LNCaP clone FGC (cell line): ENCODE measurements around the gene GALNT7.

Experiments used
- DNase-seq: peaks from one replicate; pipeline ENCODE4 v3.0.0-alpha.2; 2011; ENCODE audit warnings: low read depth
- H3K4me3 ChIP-seq: 2 replicates; pipeline ENCODE4 v1.5.1; 2011; ENCODE audit warnings: mild to moderate bottlenecking, low read depth, low read length, control low read depth
- TF ChIP-seq, protein P1 (sequence below): IDR thresholded peaks from 2 replicates; pipeline ENCODE4 v1.5.1; 2012; ENCODE audit warnings: mild to moderate bottlenecking; ENCODE audit not compliant: control insufficient read depth, insufficient read depth; ENCODE audit errors: extremely low read depth

The GALNT7 gene

DNA sequence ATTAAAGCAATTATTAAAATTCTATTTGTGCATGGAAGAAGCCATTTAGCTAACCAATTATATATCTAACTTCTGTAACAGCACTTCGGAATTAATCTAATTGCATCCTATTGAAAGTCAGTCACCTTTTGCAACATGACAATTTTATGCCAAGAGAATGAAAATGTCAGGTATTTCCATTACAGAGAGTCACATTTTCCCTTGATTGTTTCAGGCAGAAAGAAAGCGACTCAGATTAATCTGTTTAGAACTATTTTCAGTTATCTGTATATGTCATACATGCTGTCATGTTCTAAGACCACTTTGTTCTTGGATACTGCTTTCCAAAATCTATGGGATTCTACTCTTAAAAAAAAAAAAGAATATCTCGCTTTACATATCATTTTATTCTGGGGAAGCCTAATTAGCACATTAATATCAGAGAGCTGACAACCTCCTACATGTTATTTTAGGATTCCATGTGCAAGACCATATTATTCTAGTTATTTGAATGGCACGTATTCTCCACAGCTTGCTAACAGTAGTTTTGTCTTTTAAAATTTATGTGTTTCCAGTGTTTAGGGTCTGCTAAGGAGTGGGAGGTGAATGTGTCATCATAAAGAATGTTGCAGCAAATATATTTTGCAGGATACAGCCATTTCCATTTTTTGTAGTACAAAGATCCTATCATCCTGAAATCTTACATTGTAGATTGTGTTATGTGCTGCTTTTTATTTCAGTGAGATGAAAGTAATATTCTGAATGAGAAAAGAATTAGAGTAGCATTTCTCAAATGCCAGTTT lies 31.7 kb downstream of the GALNT7 start:
- no peak for DNase-seq
- no peak overlapping the region for H3K4me3 ChIP-seq
- TF ChIP-seq, protein P1, sequence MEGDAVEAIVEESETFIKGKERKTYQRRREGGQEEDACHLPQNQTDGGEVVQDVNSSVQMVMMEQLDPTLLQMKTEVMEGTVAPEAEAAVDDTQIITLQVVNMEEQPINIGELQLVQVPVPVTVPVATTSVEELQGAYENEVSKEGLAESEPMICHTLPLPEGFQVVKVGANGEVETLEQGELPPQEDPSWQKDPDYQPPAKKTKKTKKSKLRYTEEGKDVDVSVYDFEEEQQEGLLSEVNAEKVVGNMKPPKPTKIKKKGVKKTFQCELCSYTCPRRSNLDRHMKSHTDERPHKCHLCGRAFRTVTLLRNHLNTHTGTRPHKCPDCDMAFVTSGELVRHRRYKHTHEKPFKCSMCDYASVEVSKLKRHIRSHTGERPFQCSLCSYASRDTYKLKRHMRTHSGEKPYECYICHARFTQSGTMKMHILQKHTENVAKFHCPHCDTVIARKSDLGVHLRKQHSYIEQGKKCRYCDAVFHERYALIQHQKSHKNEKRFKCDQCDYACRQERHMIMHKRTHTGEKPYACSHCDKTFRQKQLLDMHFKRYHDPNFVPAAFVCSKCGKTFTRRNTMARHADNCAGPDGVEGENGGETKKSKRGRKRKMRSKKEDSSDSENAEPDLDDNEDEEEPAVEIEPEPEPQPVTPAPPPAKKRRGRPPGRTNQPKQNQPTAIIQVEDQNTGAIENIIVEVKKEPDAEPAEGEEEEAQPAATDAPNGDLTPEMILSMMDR, result no peak

DNA sequence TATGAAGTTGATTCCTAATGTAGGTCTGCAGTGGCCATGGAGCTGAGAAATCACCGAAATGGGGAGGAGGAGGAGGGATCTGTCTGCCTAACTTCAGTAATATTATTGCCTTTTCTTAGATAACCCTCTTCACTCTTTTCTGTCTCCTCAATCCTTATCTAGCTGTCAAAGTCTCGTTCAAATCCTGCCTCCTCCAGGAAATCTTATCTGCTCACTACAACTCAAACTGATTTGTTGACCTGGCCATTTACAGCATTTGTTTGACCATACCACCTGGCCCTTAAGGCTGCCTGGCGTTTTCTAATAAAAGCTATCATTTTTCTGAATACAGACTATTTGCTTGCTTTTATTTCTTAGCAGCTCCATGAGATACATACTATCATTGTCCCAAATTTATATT lies 33.8 kb downstream of the GALNT7 start:
- DNase-seq, result no peak
- TF ChIP-seq, protein P1, result no peak

DNA sequence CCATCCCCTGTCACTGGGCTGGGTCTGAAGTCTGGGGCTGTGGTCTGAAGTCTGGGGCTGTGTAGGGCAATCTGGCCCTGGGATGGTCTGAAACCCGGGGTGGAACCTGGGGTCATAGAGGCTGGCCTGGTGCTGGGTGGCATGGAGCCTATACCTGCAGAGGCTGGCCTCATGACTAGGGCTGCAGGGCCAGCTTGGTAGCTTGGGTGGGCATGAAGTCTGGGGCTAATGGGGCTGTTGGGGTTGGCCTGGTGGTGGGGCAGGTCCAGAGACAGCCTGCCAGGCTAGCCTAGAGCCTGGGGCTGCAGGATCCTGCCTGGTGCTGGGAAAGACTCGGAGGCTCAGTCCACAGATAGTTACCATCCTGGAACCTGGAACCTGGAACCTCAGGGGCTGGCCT lies 37.0 kb downstream of the GALNT7 start:
- no peak overlapping the region for H3K4me3 ChIP-seq
- TF ChIP-seq, protein P1, result no peak
- no peak for DNase-seq

More for the DNA sequence above, 33.8 kb downstream of the GALNT7 start:
- no peak overlapping the region for H3K4me3 ChIP-seq

DNA sequence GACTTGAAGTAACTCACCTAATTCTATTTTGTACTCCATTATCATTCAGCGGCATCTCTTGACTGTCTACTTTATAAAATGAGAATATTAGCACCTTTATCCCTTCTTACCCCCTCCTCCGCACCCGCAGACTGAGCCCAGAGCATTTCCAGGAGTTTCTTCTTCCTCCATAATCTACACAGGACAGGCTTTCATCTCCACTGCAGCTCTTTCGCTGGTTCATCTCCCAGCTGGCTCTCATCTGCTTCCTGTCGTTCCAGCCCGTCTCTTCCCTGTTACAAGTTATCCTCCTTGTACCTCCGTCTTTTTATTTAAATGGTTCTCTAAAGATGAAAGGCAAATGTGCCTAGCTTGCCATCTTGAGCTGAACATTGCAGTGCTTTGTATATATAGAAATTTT lies 39.8 kb downstream of the GALNT7 start:
- TF ChIP-seq, protein P1, result no peak
- no peak overlapping the region for H3K4me3 ChIP-seq
- no peak for DNase-seq

DNA sequence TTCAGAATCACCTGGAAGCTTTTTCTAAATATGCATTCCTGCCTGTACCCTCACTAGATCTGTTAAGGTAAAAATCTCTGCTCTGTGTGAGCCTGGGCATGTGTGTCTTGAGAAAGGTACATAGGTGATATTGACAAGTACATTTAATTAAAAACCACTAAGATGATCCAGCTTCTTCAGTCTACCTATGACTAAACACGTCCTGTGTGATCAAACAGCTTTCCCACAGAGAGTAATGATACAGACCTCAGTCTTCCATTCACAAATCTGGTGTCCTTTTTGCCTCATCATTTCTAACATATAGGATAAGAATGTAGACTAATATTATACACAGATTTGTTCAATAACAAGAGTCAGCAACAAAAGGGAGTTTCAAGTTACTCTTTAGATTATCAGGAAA lies 42.6 kb downstream of the GALNT7 start:
- no peak overlapping the region for H3K4me3 ChIP-seq
- DNase-seq, result no peak
- TF ChIP-seq, protein P1, result no peak

DNA sequence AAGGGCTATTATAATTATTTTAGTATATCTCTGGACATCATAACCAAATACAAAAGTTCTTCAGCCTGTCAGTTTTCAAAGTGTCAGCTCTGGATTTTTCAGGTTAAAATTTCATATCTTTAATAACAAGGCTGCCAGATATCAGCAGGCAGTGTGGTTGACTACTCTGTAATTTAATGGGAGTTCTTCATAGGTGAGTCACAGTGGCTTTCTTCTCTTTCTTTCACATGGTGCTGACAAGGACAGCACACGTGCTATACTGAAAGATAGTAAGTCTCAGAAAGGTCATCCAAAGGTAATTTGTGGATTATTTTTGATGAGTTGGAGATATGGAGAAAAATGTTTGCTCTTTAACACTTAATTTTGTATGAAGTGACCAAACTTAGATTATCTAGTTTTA lies 43.2 kb downstream of the GALNT7 start:
- TF ChIP-seq, protein P1, result no peak
- DNase-seq, result no peak
- no peak overlapping the region for H3K4me3 ChIP-seq

DNA sequence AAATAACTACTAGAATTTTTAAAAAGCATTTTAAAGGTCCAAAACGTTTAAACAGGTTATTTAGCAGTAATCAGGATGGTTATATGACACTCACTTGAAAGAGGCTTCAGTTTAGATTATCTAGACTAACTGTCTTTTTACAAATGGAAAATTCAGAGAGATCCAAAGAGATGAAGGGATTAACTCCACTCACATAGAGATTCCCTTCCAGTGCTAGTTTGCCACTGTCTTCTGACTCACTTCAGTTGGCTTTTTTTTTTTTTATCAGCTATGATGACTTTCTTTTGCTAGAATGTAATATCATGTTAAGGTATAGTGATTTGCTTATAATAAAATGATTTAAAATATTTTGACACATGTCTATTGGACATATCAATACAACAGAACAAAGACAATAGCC lies 43.8 kb downstream of the GALNT7 start:
- no peak for DNase-seq
- TF ChIP-seq, protein P1, result no peak
- H3K4me3 ChIP-seq, result no peak overlapping the region
